BLaER1 treated with 17β-estradiol and CSF1 and Interleukin-3, amounts not matched to agents 10 nM and 100 nM (cell line): ENCODE data around the gene SCRG1.

Experiments
- H3K27ac ChIP-seq, 11 experiments: shearing (Covaris generic); formaldehyde crosslinking; 2 replicates each; pipeline ENCODE4 v1.8.1; 2022
- H3K27me3 ChIP-seq, 11 experiments: shearing (Covaris generic); formaldehyde crosslinking; 2 replicates each; pipeline ENCODE4 v1.8.1; 2022
- H3K36me3 ChIP-seq, 11 experiments: shearing (Covaris generic); formaldehyde crosslinking; 2 replicates each; pipeline ENCODE4 v1.8.1; 2022
- H3K4me1 ChIP-seq, 10 experiments: shearing (Covaris generic); formaldehyde crosslinking; 2 replicates each; pipeline ENCODE4 v1.8.1; 2022
- H3K4me2 ChIP-seq, 11 experiments: shearing (Covaris generic); formaldehyde crosslinking; 2 replicates each; pipeline ENCODE4 v1.8.1; 2022
- H3K4me3 ChIP-seq, 10 experiments: shearing (Covaris generic); formaldehyde crosslinking; 2 replicates each; pipeline ENCODE4 v1.8.1; 2022
- H3K9ac ChIP-seq, 11 experiments: shearing (Covaris generic); formaldehyde crosslinking; 2 replicates each; pipeline ENCODE4 v1.8.1; 2022
- H3K9me3 ChIP-seq, 11 experiments: shearing (Covaris generic); formaldehyde crosslinking; replicated peaks in 1 of 11; 2 replicates each; pipeline ENCODE4 v1.8.1; 2022
- H4K20me1 ChIP-seq, 11 experiments: shearing (Covaris generic); formaldehyde crosslinking; 2 replicates each; pipeline ENCODE4 v1.8.1; 2022
- Cebpa-rat ChIP-seq, 11 experiments: shearing (Covaris generic); IDR thresholded peaks; 2 replicates each; pipeline ENCODE4 v1.8.1; 2022

The SCRG1 gene

GRCh38 chr4:173434231-173434630 is 35.3 kb upstream of the SCRG1 start:
- Histone ChIP-seq H3K36me3 (peaks cover 17 to 62% (median 30%) of the 10 kb centered on the region in 11 experiments; a peak in 16 of 22 replicates), H3K27me3 (no peaks in the 10 kb centered on the region), H3K4me2 (peak overlapping the region in 6 of 11 experiments; percentile 21 to 64 (median 55); a peak in 11 of 22 replicates), H4K20me1 (no peaks in the 10 kb centered on the region), H3K4me1 (peaks cover 0 to 33% (median 13%) of the 10 kb centered on the region in 10 experiments; a peak in 11 of 20 replicates), H3K9me3 (peaks cover 8 to 30% (median 22%) of the 10 kb centered on the region in 11 experiments; a peak in 19 of 22 replicates), H3K4me3 (no peak overlapping the region), H3K27ac (peak overlapping the region in 6 of 11 experiments; percentile 35 to 67 (median 48); a peak in 9 of 22 replicates), H3K9ac (peak overlapping the region in 1 of 11 experiments; percentile 30; a peak in 1 of 22 replicates)
- peak in 1 of 11 experiments; percentile 32; a peak in 1 of 22 replicates for TF ChIP-seq Cebpa-rat (IDR thresholded peaks at IDR 0.05)

DNA sequence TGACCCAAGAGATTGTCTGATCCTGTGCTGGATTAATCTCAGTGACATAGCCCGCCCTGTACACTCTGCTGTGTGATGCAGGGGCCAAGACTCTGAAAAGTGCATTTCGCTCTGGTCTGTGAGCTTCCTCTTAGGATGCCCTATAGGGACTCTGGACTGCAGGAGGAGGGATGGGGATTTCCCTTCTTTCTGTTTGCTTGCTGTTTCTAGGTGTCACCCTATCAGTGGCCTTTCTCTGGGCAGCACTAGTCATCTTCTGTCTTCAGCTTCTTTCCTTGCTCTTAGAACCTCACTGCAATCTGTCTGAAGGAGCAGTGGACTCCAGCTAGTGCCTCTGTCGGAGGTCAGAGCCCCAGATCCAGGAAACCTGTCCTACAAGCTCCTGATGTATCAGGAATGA is 34.5 kb upstream of the SCRG1 start:
- Histone ChIP-seq H4K20me1 (no peaks in the 10 kb centered on the region), H3K36me3 (peaks cover 13 to 60% (median 28%) of the 10 kb centered on the region in 11 experiments; a peak in 14 of 22 replicates), H3K9me3 (peaks cover 8 to 26% (median 20%) of the 10 kb centered on the region in 11 experiments; a peak in 19 of 22 replicates), H3K4me2 (peak overlapping the region in 6 of 11 experiments; percentile 21 to 64 (median 46); a peak in 8 of 22 replicates), H3K27me3 (no peaks in the 10 kb centered on the region), H3K4me1 (peaks cover 0 to 33% (median 13%) of the 10 kb centered on the region in 10 experiments; a peak in 11 of 20 replicates), H3K4me3 (no peak overlapping the region), H3K27ac (peak overlapping the region in 6 of 11 experiments; percentile 18 to 67 (median 40); a peak in 10 of 22 replicates), H3K9ac (peak overlapping the region in 1 of 11 experiments; percentile 4; a peak in 1 of 22 replicates)
- TF ChIP-seq Cebpa-rat (IDR thresholded peaks at IDR 0.05), result no peak

GRCh38 chr4:173432430-173432829 is 33.5 kb upstream of the SCRG1 start:
- Histone ChIP-seq H3K27me3 (no peaks in the 10 kb centered on the region), H3K4me2 (no peak overlapping the region), H4K20me1 (no peaks in the 10 kb centered on the region), H3K9me3 (peaks cover 8 to 26% (median 20%) of the 10 kb centered on the region in 11 experiments; a peak in 19 of 22 replicates), H3K36me3 (peaks cover 4 to 52% (median 21%) of the 10 kb centered on the region in 11 experiments; a peak in 12 of 22 replicates), H3K9ac (no peak overlapping the region), H3K27ac (no peak overlapping the region), H3K4me3 (no peak overlapping the region), H3K4me1 (peaks cover 0 to 33% (median 13%) of the 10 kb centered on the region in 10 experiments; a peak in 11 of 20 replicates)
- no peak for TF ChIP-seq Cebpa-rat (IDR thresholded peaks at IDR 0.05)

GRCh38 chr4:173426064-173426463 is 27.1 kb upstream of the SCRG1 start:
- no peak for TF ChIP-seq Cebpa-rat (IDR thresholded peaks at IDR 0.05)
- Histone ChIP-seq H3K9me3 (peaks cover 8 to 20% (median 18%) of the 10 kb centered on the region in 11 experiments; a peak in 19 of 22 replicates), H3K4me2 (peak overlapping the region in 10 of 11 experiments; percentile 16 to 57 (median 31); a peak in 19 of 22 replicates)

DNA sequence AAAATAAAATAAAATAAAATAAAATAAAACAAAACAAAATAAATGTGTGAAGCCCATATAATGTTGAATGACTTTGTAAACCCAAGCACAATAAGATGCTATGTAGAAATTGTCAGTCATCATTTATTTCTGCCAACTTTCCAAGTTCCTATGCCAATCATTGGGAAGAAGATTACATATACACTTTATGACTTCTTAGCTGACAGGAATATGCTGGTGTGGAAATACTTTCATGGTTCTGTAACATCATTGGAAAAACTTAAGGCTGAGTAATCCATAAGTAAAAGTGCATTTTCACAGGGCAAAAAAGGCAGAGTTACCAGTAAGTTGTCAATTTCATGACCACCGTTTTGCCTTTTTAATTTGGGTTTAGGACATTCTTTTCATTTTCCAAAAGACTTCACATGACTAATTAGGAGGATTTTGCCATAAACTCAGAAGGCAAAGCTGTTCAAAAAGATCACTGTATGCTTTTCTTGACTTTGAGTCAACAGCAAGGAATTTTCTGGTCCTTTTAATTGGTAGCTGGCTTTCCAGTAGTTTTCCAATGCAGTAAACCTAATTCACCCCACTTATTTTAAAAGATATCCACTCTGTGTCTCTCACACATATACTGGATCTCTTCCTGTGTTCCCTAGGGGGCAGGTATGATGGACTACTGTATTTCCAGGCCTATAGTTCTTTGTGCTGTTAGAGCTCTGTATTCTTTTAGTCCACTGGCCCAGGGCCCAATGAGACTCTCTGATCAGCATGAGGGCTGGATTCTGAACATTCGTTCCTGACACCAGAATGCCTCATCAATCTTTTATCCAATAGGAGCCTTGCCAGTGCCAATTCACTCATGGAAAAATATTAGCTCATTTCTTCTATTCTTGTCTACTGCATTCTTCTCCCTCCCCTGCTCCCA is 26.2 kb upstream of the SCRG1 start:
- no peaks in the 10 kb centered on the region for H4K20me1 ChIP-seq
- H3K9me3 ChIP-seq, result peaks cover 2 to 11% (median 9%) of the 10 kb centered on the region in 11 experiments; a peak in 18 of 22 replicates
- H3K4me2 ChIP-seq, result peak overlapping the region in 10 of 11 experiments; percentile 16 to 57 (median 31); a peak in 17 of 22 replicates
- H3K4me3 ChIP-seq, result no peak overlapping the region
- H3K27me3 ChIP-seq, result no peaks in the 10 kb centered on the region
- H3K9ac ChIP-seq, result no peak overlapping the region
- peaks cover 12 to 20% (median 17%) of the 10 kb centered on the region in 10 experiments; a peak in 19 of 20 replicates for H3K4me1 ChIP-seq
- H3K36me3 ChIP-seq, result peaks cover 8 to 45% (median 15%) of the 10 kb centered on the region in 11 experiments; a peak in 13 of 22 replicates
- H3K27ac ChIP-seq, result no peak overlapping the region
- no peak for TF ChIP-seq Cebpa-rat (IDR thresholded peaks at IDR 0.05)

More at GRCh38 chr4:173426064-173426463, 27.1 kb upstream of the SCRG1 start:
- peaks cover 10 to 49% (median 18%) of the 10 kb centered on the region in 11 experiments; a peak in 13 of 22 replicates for H3K36me3 ChIP-seq
- no peaks in the 10 kb centered on the region for H4K20me1 ChIP-seq
- no peaks in the 10 kb centered on the region for H3K27me3 ChIP-seq
- H3K4me1 ChIP-seq, result peaks cover 7 to 14% (median 13%) of the 10 kb centered on the region in 10 experiments; a peak in 17 of 20 replicates
- no peak overlapping the region for H3K4me3 ChIP-seq
- H3K9ac ChIP-seq, result no peak overlapping the region
- H3K27ac ChIP-seq, result no peak overlapping the region

DNA sequence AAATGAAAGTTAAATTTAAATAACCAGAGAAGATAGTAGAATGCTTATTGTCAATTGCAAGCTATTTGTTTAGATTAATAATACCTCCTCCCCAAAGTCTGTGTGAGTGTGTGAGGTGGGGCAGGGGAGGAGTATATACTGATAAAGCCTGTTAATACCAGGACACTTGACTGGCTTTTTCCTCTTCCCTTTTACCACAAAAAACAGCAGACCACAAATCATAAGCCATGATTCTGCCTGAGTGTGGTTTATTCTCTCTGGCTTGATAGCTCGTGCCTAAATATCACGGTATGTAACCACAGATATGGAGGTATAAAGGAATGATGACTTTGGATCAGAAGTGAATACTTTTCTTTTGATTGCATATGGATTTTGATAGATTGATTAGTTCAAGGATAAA is 21.9 kb upstream of the SCRG1 start:
- Histone ChIP-seq H3K9me3 (no peaks in the 10 kb centered on the region), H3K27me3 (no peaks in the 10 kb centered on the region), H3K36me3 (peaks cover 0 to 22% (median 5%) of the 10 kb centered on the region in 11 experiments; a peak in 8 of 22 replicates), H3K4me3 (no peak overlapping the region), H3K4me2 (peak overlapping the region in 2 of 11 experiments; percentile 3 to 30; a peak in 3 of 22 replicates), H3K4me1 (peaks cover 23 to 58% (median 47%) of the 10 kb centered on the region in 10 experiments), H3K9ac (peak overlapping the region in 1 of 11 experiments; percentile 30; a peak in 1 of 22 replicates), H4K20me1 (no peaks in the 10 kb centered on the region), H3K27ac (no peak overlapping the region)
- TF ChIP-seq Cebpa-rat (IDR thresholded peaks at IDR 0.05), result no peak

DNA sequence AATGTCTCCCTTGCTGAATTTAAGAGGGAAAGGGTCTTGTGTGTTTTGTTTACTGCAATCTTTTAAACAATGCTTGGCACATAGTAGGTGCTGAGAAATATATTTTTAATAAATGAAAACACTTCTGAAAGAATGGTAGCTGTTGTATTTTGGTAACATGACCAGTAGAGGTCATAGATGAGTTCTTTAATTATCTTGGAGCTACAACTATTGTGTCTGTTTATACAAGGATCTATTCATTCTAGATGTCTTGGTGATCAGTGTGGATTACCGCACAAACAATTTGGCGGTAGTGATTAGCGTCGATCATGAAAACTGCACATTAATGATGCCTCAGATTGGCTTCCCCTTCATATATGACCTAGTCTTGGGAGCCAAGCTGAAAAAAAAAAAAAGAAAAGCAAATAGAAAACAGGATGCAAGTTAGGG is 21.4 kb upstream of the SCRG1 start:
- peaks cover 18 to 58% (median 47%) of the 10 kb centered on the region in 10 experiments for H3K4me1 ChIP-seq
- H3K36me3 ChIP-seq, result peaks cover 0 to 18% (median 5%) of the 10 kb centered on the region in 11 experiments; a peak in 7 of 22 replicates
- H3K9me3 ChIP-seq, result no peaks in the 10 kb centered on the region
- no peak overlapping the region for H3K9ac ChIP-seq
- no peak for TF ChIP-seq Cebpa-rat (IDR thresholded peaks at IDR 0.05)
- no peaks in the 10 kb centered on the region for H3K27me3 ChIP-seq
- H3K4me3 ChIP-seq, result no peak overlapping the region
- H3K27ac ChIP-seq, result no peak overlapping the region
- no peaks in the 10 kb centered on the region for H4K20me1 ChIP-seq
- peak overlapping the region in 2 of 11 experiments; percentile 3 to 30; a peak in 2 of 22 replicates for H3K4me2 ChIP-seq

- peak overlapping the region in 10 of 11 experiments; percentile 2 to 68 (median 56); a peak in 19 of 22 replicates for H3K4me2 ChIP-seq
- no peaks in the 10 kb centered on the region for H4K20me1 ChIP-seq
- H3K27ac ChIP-seq, result peak overlapping the region in 8 of 11 experiments; percentile 6 to 62 (median 46); a peak in 14 of 22 replicates
- no peak overlapping the region; a peak in 1 of 20 replicates for H3K4me3 ChIP-seq
- H3K9me3 ChIP-seq, result no peaks in the 10 kb centered on the region
- TF ChIP-seq Cebpa-rat (IDR thresholded peaks at IDR 0.05), result no peak
- H3K36me3 ChIP-seq, result peaks cover 0 to 12% (median 4%) of the 10 kb centered on the region in 11 experiments; a peak in 6 of 22 replicates
- no peaks in the 10 kb centered on the region for H3K27me3 ChIP-seq
- H3K4me1 ChIP-seq, result peaks cover 29 to 74% (median 62%) of the 10 kb centered on the region in 10 experiments
- H3K9ac ChIP-seq, result peak overlapping the region in 2 of 11 experiments; percentile 10 to 12; a peak in 2 of 22 replicates
Observed at GRCh38 chr4:173418639-173419038, 19.7 kb upstream of the SCRG1 start.
